CD4-positive, alpha-beta T cell treated with Interleukin-4 for 4 hours (primary cell): ENCODE results near the gene UNC5C.

ENCODE experiments used
- DNase-seq: peaks from one replicate; pipeline ENCODE4 v3.0.0-alpha.2; 2020

The UNC5C gene

DNA sequence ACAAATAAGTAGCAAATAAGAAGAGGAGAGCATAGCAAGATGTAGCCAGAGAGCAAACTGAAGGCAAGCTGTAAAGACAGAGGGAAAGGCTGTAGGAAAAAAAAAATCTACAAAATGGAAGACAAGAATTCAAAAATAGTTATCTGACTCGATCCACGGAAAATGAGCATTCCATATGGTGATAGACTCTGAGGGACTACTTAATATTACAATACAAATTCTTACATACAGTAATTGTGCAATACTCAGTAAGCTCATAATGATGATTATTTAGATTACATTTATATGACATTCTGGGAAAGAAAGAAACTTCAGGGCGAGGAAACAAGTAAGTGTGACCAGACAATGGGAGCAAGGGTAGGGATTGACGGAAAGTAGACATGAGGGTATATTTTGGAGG lies 102.6 kb downstream of the UNC5C start:
- DNase-seq = no peak

DNA sequence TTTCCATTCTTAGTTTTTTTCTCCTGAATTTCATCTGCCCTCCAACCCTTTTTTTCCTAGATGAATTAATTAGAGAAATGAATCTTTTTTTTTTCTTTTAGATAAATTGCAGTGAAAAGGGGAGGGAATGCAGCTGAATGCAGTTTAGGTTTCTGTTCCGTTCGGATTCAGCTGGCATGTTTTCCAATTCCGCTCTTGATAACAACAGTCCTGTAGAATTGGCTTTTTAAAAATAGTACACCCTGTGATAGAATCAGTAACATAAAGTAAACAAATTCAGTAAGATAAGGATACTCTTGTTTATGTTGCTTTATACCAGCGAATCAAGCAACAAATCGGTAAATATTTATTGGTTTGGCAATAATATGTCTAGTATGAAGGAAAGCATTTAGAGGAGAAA lies 103.5 kb downstream of the UNC5C start:
- DNase-seq = no peak

DNA sequence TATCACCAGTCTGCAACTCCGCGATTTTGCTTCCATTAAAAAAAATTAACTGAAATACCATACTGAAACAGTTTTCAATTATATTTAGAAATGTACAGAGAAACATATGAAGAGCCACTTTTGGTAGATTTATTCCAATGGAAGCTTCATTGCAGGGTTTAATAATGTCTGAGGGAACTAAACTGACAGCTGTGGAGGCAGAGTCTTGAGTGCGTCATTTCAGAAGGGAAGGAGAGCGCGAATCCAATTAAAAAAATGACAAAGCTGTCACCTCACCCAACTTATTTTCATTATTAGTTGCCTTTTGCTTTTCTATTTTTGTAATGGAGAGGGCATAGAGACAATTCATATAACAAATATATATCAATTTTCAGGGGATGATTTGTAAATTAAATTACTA lies 104.0 kb downstream of the UNC5C start:
- DNase-seq = no peak

GRCh38 chr4:95439896-95440295 lies 108.9 kb downstream of the UNC5C start:
- DNase-seq = no peak

DNA sequence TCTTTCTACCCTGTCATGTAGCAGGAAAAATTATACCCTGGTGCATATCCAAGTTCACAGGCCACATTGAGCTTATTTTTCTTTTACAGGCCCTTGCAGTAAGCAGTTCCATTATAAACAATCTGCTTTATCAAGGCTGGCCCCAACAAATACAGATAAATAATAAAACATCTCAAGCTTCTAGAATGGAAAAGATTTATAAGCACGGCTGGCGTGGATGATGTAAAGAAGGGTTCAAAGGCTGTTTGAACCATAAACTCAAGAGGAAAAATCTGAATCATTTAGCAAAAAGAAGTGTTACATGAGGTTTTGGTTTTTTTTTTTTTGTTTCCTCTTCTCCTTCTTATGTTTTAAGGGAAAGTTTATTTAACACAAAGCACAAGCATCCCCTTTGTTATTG lies 109.7 kb downstream of the UNC5C start:
- no peak for DNase-seq

DNA sequence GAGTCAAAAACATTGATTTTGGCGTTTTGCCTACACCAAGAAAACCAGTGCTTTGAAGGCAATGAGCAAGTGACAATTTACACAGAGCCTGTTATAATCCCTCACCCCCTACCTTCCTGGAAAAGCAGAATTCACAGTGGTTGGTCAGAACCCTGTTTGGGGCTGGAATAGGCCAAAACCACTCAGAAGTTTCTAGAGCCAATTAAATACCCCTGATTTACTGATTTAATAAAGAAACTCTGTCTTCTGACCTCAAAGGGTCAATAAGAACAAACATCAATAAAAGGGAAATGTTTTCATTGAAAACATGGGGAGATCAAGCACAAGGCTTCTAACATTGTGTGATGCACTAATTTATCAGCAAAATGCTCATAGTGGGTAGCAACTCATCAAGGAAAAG lies 116.3 kb downstream of the UNC5C start:
- DNase-seq = no peak

- no peak for DNase-seq
Observed at GRCh38 chr4:95431678-95432077, 117.1 kb downstream of the UNC5C start.

GRCh38 chr4:95429416-95429815 lies 119.4 kb downstream of the UNC5C start:
- no peak for DNase-seq

DNA sequence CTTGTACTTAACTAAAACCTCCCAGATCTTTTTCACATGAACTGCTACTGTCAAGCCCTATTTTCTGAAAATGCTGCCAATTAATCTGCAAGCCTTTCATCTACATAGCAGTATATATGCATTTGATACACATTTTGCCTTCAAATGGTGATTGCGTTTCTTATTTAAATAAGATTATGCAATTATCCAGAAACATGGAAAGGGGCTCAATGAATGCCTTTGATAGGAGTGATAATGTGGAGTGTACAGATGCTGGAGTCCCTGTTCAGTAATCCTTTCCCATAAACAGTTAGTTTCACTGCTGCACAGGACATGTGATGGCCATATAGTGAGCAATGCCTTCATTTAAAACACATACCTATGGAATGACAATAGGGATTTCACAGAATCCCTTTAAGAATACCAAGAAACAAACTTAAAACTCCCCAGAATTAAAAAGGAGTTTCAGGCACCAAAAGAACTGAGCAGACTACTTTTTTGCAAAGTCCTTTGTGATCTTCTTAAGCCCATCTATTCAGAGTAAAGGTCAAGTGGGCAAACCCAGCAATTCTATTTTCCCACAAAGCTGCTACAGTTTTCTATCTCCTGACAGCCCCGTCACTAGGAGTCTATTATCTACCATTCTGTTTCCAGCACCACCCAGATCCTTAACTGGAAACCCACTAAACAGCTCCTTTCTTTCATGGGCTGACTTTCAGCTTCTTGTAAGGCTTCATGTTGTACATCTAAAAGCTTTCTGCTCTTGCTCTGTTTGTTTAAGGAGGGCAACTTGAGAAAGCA lies 120.3 kb downstream of the UNC5C start:
- DNase-seq = no peak

- DNase-seq = no peak
Observed at GRCh38 chr4:95426455-95426854, 122.3 kb downstream of the UNC5C start.

DNA sequence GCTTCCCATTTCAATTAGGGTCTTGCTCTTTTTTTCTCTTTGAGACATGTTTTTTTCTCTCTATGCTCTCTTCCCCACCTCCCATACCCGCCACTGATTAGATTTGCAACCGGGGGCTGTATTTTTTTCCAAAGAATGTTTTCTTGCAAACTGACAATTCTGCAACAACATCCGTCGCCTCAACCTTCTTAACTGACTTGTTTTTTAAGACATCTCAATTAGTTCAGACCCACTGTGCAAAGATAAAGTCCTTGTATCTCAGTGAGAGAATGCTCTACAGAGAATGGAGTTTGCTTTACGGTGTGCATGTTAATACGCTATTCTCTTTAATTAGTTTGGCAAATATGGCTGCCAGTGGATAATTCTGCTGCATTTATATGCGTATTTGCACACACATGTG lies 126.3 kb downstream of the UNC5C start:
- no peak for DNase-seq

DNA sequence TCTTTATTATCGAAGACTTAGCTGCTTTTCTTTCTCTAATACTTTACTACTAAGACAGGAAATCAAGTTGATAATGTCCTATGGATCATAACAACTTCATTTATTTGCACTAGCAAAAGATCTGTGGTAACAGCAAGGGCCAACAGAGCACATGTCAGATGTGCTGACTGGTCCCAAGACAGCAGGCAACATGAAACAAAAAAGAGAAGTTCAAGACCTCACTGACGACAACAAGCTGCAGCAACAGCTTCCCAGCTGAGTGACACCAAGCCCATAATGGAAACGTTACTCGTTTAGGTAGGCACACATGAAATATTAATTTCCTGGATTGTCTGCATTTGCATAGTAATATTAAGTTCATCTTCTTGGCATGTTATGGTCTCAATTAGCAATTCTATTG lies 126.9 kb downstream of the UNC5C start:
- no peak for DNase-seq

- DNase-seq = no peak
Observed at GRCh38 chr4:95417531-95417930, 131.2 kb downstream of the UNC5C start.

- no peak for DNase-seq
Observed at GRCh38 chr4:95415346-95415771, 133.4 kb downstream of the UNC5C start.

- no peak for DNase-seq
Observed at GRCh38 chr4:95411371-95412088, 137.2 kb downstream of the UNC5C start.

DNA sequence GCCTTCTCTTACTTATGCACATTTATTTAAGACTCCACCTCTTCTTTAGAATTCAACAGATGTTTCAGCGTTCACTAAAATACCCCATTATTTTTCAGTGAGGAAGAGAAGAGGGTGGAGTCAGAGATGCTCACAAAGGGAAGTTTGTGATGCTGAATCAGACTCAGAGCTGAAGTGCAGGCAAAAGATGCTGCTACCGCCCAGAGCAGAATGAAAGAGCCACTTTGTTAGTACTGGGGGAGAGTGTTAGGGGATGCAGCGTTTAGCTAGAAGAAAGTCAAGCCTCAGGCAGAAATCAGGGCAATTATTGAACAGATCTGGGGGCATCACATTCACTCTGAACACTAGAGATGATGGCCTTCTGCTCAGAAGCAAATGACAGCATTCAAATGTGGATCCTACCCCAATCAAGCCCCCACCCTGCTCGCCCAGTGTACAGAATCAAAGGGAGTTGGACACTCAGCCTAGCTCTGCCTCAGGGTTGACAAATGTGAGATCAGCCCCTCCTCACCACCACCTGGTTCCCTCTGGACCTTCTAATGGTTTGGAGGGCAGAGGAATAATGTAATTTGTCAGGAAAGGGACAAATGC lies 138.3 kb downstream of the UNC5C start:
- no peak for DNase-seq

- no peak for DNase-seq
Observed at GRCh38 chr4:95409750-95410149, 139.0 kb downstream of the UNC5C start.

- DNase-seq = no peak
Observed at GRCh38 chr4:95409127-95409526, 139.6 kb downstream of the UNC5C start.

DNA sequence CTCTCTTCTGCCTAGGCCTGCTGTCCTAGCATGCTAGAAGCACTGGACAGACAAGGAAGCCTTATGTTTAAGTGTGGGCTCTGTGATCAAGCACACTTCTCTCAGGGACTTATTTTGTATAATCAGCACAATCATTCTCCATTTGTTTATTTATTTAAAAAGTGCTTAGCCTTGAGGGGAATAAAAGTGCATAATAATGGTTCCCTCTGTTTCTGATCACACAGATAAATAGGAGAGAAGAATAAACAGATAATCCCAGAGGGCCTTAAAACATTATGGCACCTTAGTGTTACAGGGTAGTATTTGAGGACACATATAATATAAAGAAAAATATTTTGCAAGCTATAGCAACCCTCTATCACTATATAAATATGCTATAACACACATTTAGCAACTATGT lies 146.5 kb downstream of the UNC5C start:
- DNase-seq = no peak

DNA sequence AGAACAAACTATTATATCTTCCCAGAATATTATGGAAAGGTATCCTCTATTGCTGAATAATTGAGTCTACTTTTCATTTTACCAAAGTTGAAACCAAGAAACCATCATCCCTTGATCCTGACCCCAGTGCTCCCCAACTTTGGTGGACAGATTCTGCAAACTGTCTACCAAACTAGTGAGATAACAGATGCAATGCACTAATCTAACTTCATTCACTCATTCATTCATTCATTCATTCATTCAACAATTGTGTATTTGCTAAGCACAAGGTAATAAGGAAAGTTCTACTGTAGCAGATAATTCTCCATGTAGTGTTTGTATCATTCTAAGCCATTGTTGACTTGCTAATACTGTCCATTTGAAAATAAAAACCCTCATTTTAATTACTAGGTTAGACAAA lies 150.6 kb downstream of the UNC5C start:
- DNase-seq = no peak

DNA sequence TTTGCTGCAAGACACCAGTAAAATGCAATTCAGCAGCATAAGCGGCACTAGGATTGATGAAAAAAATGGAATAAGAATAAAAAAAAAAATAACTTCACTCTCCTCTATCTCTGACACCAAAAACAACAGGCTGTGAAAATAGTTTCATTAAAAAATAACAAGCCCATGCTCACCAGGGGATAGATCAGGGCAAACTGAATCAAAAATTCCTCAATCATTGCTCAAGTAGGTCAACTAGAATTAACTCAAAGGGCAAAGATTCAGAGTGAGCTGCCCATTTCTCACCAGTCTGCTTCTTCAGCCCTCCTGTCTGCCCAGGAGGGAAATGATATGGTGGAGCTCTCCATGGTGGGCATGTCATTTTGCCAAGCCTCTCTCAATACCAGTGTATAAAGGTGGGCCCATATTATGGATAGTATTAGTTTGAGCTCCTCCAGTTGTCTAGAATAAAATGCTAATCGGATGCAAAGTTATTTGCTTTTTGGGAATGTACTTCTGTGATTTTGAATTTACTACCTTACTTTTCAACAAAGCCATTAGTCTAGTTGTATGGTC lies 153.9 kb downstream of the UNC5C start:
- DNase-seq = no peak

- DNase-seq = no peak
Observed at GRCh38 chr4:95393821-95394220, 155.0 kb downstream of the UNC5C start.

DNA sequence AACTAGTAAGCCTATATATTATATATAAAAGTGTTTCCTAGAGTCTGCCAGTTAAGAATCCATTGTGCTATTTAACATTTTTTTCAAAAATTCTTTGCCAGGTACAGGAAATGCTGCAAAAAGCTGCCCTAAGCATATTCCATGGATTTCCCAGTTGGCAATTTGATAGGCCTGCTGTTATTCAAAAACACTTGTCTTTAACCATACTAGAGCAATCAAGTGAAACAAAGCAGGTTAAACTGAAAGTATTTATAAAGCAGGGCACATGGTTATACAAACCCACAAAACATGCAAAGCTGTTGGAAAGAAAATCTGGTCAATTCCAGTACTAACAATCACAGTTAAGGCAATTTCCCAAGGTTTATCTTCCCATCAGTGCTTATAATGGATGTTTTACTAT lies 159.9 kb downstream of the UNC5C start:
- DNase-seq = no peak

DNA sequence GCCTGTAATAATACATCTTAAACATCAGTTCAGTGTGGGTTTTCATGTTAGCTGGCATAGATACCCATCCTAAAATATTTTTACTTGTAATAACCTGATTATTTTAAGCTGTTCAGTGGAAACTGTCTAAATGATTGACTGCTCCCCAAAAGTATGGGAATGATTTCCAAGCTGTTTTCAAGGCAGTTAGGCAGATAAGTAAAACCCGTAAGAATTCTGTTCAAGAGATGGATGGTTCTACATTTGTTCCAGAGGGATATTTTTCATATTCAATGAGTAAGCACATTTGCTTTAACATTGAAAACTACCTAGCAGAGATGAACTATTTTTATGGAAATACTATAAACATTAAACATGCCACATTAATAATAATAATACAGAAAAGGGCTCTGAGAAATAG lies 161.1 kb downstream of the UNC5C start:
- DNase-seq = no peak
